ENCODE results near the gene EAF1.
"Not testable (repeated sequence)": the region's sequence is repeated elsewhere in the genome, so short reads cannot be mapped to it uniquely, and the experiment has no call there.

Gene EAF1

GRCh38 chr3:15453501-15453900, 26.1 kb downstream of the EAF1 start:
- no peak for DNase-seq

GRCh38 chr3:15453991-15454625, 26.7 kb downstream of the EAF1 start:
- DNase-seq = no peak

GRCh38 chr3:15454965-15455364, 27.6 kb downstream of the EAF1 start:
- no peak for DNase-seq

GRCh38 chr3:15455756-15456155, 28.4 kb downstream of the EAF1 start:
- DNase-seq = no peak

- DNase-seq = no peak
Observed at GRCh38 chr3:15456321-15456720, 28.9 kb downstream of the EAF1 start.

GRCh38 chr3:15456915-15457314, 29.5 kb downstream of the EAF1 start:
- DNase-seq = not testable (repeated sequence)

GRCh38 chr3:15458212-15458780, 30.9 kb downstream of the EAF1 start:
- DNase-seq = no peak

- DNase-seq = no peak
Observed at GRCh38 chr3:15460891-15461531, 33.6 kb downstream of the EAF1 start.

- no peak for DNase-seq
Observed at GRCh38 chr3:15462451-15462850, 35.1 kb downstream of the EAF1 start.

GRCh38 chr3:15465876-15466585, 38.6 kb downstream of the EAF1 start:
- no peak for DNase-seq

- DNase-seq = no peak
Observed at GRCh38 chr3:15467227-15468181, 40.1 kb downstream of the EAF1 start.

- no peak for DNase-seq
Observed at GRCh38 chr3:15470261-15470660, 42.9 kb downstream of the EAF1 start.

- no peak for DNase-seq
Observed at GRCh38 chr3:15470849-15471248, 43.5 kb downstream of the EAF1 start.

- no peak for DNase-seq
Observed at GRCh38 chr3:15471861-15472260, 44.5 kb downstream of the EAF1 start.

- no peak for DNase-seq
Observed at GRCh38 chr3:15475161-15475560, 47.8 kb downstream of the EAF1 start.

GRCh38 chr3:15476378-15476777, 49.0 kb downstream of the EAF1 start:
- DNase-seq = no peak

- DNase-seq = no peak
Observed at GRCh38 chr3:15477951-15478639, 50.7 kb downstream of the EAF1 start.

- no peak for DNase-seq
Observed at GRCh38 chr3:15478640-15478979, 51.2 kb downstream of the EAF1 start.

- no peak for DNase-seq
Observed at GRCh38 chr3:15479400-15480224, 52.2 kb downstream of the EAF1 start.

GRCh38 chr3:15484551-15484950, 57.2 kb downstream of the EAF1 start:
- DNase-seq = not testable (repeated sequence)

- no peak for DNase-seq
Observed at GRCh38 chr3:15486020-15486419, 58.6 kb downstream of the EAF1 start.

Data from activated naive CD4-positive, alpha-beta T cell treated with anti-CD3 and anti-CD28 coated beads, Interleukin-2, amount 50 U/mL, for 16 hours (primary cell).